RWPE1 (cell line): ENCODE data around the gene LRRC42.

Source experiments
- CTCF ChIA-PET: fragments of 350-600 bp; sonication (Branson Sonifier 250); formaldehyde crosslinking; extraction: SDS; loops from one replicate; lab custom pipeline; 2021; lab: Yijun Ruan, JAX
- POLR2A ChIA-PET: fragments of 400-600 bp; formaldehyde crosslinking; extraction: SDS; loops from one replicate; lab custom pipeline; 2020; ENCODE audit warnings: antibody characterized with exemption; ENCODE audit not compliant: low non-redundant PET; lab: Yijun Ruan, JAX
- DNase-seq: peaks from one replicate; pipeline ENCODE4 v3.0.0; 2012; ENCODE audit warnings: low spot score
- H3K27ac ChIP-seq: fragments of 450-650 bp; 2 replicates; pipeline ENCODE4 v1.5.1; 2017
- CTCF ChIP-seq: fragments of 450-650 bp; conservative IDR thresholded peaks from 2 replicates; pipeline ENCODE4 v1.5.1; 2017; ENCODE audit warnings: low read depth, mild to moderate bottlenecking

Gene LRRC42

GRCh38 chr1:53954128-53954527 lies 8.0 kb downstream of the LRRC42 start:
- CTCF ChIA-PET = interaction anchor here (1.0 kb wide), 1 partner anchor 76 kb away, joined by 4 read pairs; no protein-coding TSS in a partner anchor

GRCh38 chr1:53956308-53957168 lies 10.4 kb downstream of the LRRC42 start:
- CTCF ChIA-PET = interaction anchor here (0.6 kb wide), 1 partner anchor 89 kb away, joined by 3 read pairs; no protein-coding TSS in a partner anchor
- DNase-seq = peak; percentile 21

More at GRCh38 chr1:53954128-53954527, 8.0 kb downstream of the LRRC42 start:
- TF ChIP-seq CTCF = no peak
- POLR2A ChIA-PET = no interaction called here
- peak overlapping the region; percentile 35; the same call in 1 of the 2 replicates for H3K27ac ChIP-seq
- DNase-seq = no peak

GRCh38 chr1:53957194-53957818 lies 11.2 kb downstream of the LRRC42 start:
- TF ChIP-seq CTCF = no peak
- peak; percentile 85 for DNase-seq
- ChIA-PET CTCF (interaction anchor here (0.6 kb wide), 1 partner anchor 16 kb away, joined by 4 read pairs; no protein-coding TSS in a partner anchor), POLR2A (no interaction called here)
- H3K27ac ChIP-seq = peak overlapping the region; percentile 55; the same call in 1 of the 2 replicates

More at GRCh38 chr1:53956308-53957168, 10.4 kb downstream of the LRRC42 start:
- no peak for TF ChIP-seq CTCF
- POLR2A ChIA-PET = no interaction called here
- peak overlapping the region; percentile 55; the same call in 1 of the 2 replicates for H3K27ac ChIP-seq

- CTCF ChIA-PET = interaction anchor here (0.6 to 1.7 kb wide), 22 partner anchors 10 to 736 kb away, joined by 3 to 23 read pairs (median 4); partner anchors contain the start of genes IFT25 and LRRC42
- DNase-seq = peak; percentile 53
- peak; percentile 60 for TF ChIP-seq CTCF
- no peak overlapping the region for H3K27ac ChIP-seq
- POLR2A ChIA-PET = no interaction called here
Measured at GRCh38 chr1:53959664-53960250, 13.6 kb downstream of the LRRC42 start.

- CTCF ChIA-PET = interaction anchor here (0.8 to 0.9 kb wide), 2 partner anchors 86 to 101 kb away, joined by 3 read pairs; no protein-coding TSS in a partner anchor
Measured at GRCh38 chr1:53962395-53962794, 16.2 kb downstream of the LRRC42 start.

More at GRCh38 chr1:53962395-53962794, 16.2 kb downstream of the LRRC42 start:
- POLR2A ChIA-PET = no interaction called here
- DNase-seq = no peak
- no peak overlapping the region for H3K27ac ChIP-seq
- TF ChIP-seq CTCF = no peak
